HG03039 (cell line): ENCODE measurements around the gene NPLOC4.
"Not testable (repeated sequence)": the region's sequence is repeated elsewhere in the genome, so short reads cannot be mapped to it uniquely, and the experiment has no call there.

ENCODE experiments used
- ATAC-seq: cut with Tn5 transposase; IDR thresholded peaks from one replicate; pipeline ENCODE4 v1.9.1; 2021; ENCODE audit warnings: mild to moderate bottlenecking, moderate library complexity; ENCODE audit not compliant: unreplicated experiment

NPLOC4 gene

DNA sequence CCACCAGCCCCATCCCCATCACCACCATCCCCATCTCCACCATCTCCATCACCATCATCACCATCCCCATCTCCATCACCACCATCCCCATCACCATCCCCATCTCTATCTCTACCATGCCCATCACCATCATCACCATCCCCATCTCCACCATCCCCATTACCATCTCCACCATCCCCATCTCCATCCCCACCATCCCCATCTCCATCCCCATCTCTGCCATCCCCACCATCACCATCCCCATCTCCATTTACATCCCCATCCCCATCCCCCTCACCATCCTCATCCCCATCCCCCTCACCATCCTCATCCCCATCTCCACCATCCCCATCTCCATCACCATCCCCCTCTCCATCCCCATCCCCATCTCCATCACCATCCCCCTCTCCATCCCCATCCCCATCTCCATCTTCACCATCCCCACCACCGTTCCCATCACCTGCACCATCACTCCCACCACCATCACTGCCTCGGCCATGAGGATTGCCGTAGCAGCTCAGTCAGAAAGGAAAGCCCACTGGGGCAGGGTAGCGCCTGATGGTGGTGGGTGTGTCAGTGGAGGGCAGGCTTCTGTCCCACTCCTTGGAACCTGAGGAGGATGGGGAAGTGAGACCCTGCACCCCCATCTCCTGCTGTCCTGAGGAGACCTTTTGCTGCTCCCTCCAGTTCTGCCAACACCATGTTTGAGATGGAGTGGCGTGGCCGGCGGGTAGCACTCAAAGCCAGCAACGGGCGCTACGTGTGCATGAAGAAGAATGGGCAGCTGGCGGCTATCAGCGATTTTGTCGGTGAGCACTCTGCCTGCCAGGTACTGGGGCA is 101.2 kb downstream of the NPLOC4 start:
- no peak for ATAC-seq

- ATAC-seq = no peak
Measured at GRCh38 chr17:81535007-81535328, 101.9 kb downstream of the NPLOC4 start.

GRCh38 chr17:81534157-81535006 is 102.5 kb downstream of the NPLOC4 start:
- ATAC-seq = no peak

- ATAC-seq = no peak
Measured at GRCh38 chr17:81533339-81534141, 103.4 kb downstream of the NPLOC4 start.

DNA sequence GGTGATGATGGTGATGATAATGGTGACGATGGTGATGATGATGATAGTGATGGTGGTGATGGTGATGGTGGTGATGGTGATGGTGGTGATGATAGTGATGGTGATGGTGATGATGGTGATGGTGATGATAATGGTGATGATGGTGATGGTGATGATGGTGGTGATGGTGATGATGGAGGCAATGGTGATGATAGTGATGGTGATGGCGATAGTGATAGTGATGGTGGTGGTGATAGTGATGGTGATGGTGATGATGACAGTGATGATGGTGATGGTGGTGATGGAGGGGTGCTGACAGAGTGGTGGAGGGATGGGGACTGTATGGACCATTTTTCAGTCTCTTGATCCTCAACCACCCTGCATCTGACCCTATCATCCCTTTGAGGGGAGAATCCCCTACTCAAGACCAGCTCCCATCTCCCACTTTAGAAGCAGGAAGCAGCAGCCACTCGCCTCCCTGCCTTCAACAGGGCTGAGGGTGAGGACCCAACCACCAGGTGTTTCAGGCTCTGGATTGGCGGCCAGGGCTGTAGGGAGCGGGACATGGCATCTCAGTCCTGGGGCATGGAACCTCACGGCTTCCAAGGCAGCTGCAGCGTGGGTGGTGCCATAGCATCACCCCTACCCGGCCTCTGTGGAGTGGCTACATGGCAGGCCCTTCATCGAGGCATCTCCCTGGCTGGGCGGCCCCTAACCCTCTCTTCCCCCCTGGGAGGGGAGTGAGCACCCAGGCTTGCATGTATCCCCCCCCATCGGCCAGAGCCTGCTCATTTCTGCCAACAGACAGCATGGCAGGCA is 104.2 kb downstream of the NPLOC4 start:
- ATAC-seq = no peak

DNA sequence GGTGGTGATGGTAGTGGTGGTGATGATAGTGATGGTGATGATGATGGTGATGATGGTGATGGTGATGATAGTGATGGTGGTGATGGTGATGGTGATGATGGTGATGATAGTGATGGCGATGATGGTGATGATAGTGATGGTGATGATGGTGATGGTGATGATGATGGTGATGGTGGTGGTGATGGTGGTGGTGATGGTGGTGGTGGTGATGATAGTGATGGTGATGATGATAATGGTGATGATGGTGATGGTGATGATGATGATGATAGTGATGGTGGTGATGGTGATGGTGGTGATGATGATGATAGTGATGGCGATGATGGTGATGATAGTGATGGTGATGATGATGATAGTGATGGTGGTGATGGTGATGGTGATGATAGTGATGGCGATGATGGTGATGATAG is 104.9 kb downstream of the NPLOC4 start:
- not testable (repeated sequence) for ATAC-seq

GRCh38 chr17:81531013-81531412 is 105.9 kb downstream of the NPLOC4 start:
- ATAC-seq = not testable (repeated sequence)

- ATAC-seq = no peak
Measured at GRCh38 chr17:81529437-81529803, 107.5 kb downstream of the NPLOC4 start.

DNA sequence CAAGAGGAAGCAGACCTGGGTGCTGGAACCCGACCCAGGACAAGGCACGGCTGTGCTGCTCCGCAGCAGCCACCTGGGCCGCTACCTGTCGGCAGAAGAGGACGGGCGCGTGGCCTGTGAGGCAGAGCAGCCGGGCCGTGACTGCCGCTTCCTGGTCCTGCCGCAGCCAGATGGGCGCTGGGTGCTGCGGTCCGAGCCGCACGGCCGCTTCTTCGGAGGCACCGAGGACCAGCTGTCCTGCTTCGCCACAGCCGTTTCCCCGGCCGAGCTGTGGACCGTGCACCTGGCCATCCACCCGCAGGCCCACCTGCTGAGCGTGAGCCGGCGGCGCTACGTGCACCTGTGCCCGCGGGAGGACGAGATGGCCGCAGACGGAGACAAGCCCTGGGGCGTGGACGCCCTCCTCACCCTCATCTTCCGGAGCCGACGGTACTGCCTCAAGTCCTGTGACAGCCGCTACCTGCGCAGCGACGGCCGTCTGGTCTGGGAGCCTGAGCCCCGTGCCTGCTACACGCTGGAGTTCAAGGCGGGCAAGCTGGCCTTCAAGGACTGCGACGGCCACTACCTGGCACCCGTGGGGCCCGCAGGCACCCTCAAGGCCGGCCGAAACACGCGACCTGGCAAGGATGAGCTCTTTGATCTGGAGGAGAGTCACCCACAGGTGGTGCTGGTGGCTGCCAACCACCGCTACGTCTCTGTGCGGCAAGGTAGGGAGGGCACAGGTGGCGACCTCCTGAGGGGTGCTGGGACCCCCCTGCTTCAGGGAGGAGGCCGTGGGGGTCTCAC is 108.1 kb downstream of the NPLOC4 start:
- no peak for ATAC-seq

DNA sequence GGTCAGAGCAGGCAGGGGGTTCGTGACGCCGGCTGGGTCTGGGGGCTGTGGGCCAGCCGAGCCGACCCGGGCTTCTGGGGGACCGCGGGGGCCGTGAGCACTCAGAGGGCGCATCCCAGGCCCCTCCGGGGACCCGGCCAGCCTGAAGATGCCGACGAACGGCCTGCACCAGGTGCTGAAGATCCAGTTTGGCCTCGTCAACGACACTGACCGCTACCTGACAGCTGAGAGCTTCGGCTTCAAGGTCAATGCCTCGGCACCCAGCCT is 108.6 kb downstream of the NPLOC4 start:
- no peak for ATAC-seq

DNA sequence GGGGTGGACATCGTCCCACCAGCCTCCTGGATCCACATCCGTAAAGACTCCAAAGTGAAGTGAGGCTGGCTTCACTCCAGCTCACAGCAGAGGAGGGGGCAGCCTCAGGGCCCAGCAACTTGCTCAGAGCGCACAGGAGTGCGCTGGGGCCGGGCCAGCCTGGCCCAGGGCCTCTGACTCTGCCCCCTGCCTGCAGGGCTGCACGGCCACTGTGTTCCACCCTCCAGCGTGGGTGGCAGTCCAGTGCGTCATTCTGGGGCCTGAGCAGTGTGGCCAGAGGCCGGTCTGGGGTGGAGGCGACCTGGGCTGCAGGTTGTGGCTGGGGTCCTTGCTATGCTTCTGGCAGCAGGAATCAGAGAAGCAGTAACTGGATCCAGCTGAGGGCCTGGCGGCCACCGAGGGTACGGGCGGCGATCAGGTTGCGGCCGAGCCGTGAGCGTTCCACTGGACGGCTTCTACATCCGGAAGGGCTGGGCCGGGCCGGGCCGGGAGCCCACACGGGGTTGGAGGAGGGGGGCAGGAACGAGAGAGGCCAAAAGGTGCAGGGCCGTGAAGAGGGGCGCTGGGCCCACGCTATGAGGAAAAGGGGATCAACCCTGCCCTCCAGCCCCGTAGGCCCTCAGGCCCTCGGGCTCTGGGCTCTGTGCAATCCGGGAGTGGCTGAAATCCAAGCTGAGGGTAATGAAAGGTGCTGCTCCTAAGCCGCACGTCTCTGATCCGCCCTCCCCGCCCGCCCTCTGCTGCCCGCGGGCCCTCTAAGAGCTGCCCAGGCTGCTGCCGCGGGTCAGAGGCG is 109.1 kb downstream of the NPLOC4 start, which contains the start of gene FSCN2:
Gene FSCN2 (plus strand): TSS at position 787 of the 793 bp plus-strand sequence. CDS start 155 bp downstream, outside the sequence.
- no peak for ATAC-seq

DNA sequence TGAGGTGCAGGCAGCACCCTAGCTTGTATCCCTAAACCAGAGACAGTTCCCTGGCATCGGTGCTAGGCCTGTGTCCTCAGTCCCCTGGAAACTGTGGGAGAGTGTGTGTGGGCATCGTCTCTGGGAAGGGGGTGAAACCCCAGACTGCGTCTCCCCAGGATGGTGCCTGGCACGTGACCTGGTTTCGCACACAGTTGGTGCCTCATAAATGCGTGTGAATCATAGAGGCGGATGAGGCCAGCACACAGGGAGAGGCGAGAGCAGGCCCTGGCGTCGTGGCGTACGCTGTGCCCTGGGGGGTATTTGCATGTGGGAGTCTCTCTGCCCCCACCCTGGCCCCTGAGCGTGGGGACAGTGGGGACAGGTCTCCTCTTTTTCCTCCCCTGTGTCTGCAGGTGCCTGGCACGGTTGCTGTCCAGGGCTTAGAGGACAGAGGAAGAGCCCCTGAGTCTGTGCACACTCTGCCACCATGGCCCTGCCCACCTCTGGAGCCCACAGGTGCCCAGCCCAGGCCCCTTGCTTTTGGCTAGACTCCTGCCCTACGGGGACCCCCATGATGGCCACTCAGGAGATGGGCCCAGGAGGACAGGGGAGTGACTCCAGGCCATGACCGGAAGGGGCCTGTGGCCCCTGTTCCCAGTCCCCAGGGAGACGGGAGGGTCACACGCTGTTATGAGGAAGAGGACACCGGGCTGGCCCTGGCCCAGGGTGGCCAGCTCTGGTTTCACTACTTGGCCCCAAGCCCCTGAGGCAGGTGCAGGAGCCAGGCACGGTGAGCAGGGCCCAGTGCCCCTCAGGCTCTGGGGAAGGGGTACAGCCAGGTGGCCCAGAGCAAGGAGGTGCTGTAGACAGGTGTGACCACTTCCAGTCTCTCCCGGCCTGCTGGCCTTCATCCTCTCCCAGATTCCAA is 110.0 kb downstream of the NPLOC4 start:
- ATAC-seq = no peak

- no peak for ATAC-seq
Measured at GRCh38 chr17:81524865-81525159, 112.1 kb downstream of the NPLOC4 start.

- no peak for ATAC-seq
Measured at GRCh38 chr17:81524039-81524864, 112.7 kb downstream of the NPLOC4 start.

- ATAC-seq = no peak
Measured at GRCh38 chr17:81523402-81524038, 113.4 kb downstream of the NPLOC4 start.

DNA sequence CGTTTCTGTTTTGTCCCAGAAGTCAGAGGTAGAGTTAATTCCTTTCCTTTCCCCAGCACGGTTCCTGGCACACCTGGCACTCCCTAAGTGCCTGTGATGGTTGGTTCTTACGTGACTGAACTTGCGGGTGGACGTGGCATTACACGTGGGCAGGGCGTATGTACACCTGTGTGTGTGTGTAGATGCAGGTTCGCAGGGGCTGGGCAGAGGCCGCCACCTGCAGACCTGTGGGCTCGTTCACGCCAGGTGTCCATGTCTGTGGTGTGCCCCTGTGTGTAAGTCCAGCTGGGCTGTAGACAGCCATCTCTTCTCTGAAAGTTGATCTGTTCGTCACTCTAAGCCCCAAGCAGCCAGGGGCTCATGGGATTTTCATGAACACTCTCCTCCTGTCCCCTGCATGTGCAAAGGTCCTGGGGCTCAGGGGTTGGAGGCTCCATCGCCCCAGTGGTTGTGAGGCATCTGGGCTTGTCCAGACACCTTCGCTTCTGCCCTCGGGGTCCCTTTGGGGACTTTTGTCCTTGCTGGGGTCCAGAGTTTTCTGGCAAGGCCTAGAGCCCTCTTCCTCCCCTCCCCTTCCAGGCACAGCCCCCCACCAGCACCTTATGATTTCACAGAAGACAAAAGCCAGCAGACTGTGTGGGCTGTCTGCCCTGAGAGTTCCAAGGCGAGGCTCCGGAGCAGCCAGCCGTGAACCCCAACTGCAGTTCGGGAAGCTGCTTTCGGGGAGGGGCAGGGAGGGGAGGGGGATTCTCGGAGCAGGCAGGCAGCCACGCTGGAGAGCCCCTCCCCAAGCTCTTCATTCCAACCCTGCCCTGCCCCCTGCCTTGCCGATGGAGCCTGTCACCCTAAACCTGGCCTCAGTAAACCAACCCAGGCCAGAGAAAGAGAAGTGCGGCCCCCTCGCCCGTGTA is 114.2 kb downstream of the NPLOC4 start:
- ATAC-seq = no peak
